PC-3 (cell line): ENCODE data around the gene RC3H1. TPM values are rescaled to one million over a fixed set of nuclear protein-coding genes. Genes with fewer than 3 reads are reported as not detected.
"Not testable (repeated sequence)": the region's sequence is repeated elsewhere in the genome, so short reads cannot be mapped to it uniquely, and the experiment has no call there.

Experiments used
- ATAC-seq: fragments of 200-7000 bp; cut with Tn5 transposase; 2 replicates; pipeline ENCODE4 v1.9.1; 2020; ENCODE audit warnings: mild to moderate bottlenecking, moderate library complexity
- BruUV-seq: library from RNA; stranded (reverse); fragments of 400-500 nt; replicated peaks from 2 replicates; lab custom pipeline; 2021; lab: Mats Ljungman, UMichigan
- CTCF ChIA-PET: fragments of 300-600 bp; sonication (Branson Sonifier 250); formaldehyde crosslinking; loops from one replicate; lab custom pipeline; 2022; ENCODE audit warnings: antibody characterized with exemption; lab: Charles Lee
- POLR2A ChIA-PET: fragments of 300-600 bp; sonication (Branson Sonifier 250); formaldehyde crosslinking; loops from one replicate; lab custom pipeline; 2022; ENCODE audit warnings: antibody characterized with exemption; ENCODE audit not compliant: unreplicated experiment; lab: Charles Lee
- DNase-seq: peaks from one replicate; pipeline ENCODE4 v3.0.0-alpha.2; 2015
- H2AFZ ChIP-seq: fragments of 300-600 bp; sonication (generic); 2 replicates; pipeline ENCODE4 v1.6.0; 2016; ENCODE audit warnings: antibody characterized with exemption, low read length
- H3F3A ChIP-seq: fragments of 300-600 bp; sonication (generic); one replicate; pipeline ENCODE4 v1.6.0; 2017; ENCODE audit warnings: antibody characterized with exemption, low read length, control low read depth, mild to moderate bottlenecking; ENCODE audit not compliant: unreplicated experiment
- H3K27ac ChIP-seq: fragments of 300-600 bp; sonication (generic); 2 replicates; pipeline ENCODE4 v1.5.1; 2016; ENCODE audit warnings: mild to moderate bottlenecking, low read length
- H3K27me3 ChIP-seq: fragments of 300-600 bp; sonication (generic); 2 replicates; pipeline ENCODE4 v1.6.1; 2016; ENCODE audit warnings: low read length, mixed read lengths
- H3K36me3 ChIP-seq: fragments of 300-600 bp; sonication (generic); 2 replicates; pipeline ENCODE4 v1.6.1; 2016; ENCODE audit warnings: low read depth, mixed run types, low read length, mixed read lengths
- H3K4me1 ChIP-seq: fragments of 300-600 bp; sonication (generic); 2 replicates; pipeline ENCODE4 v1.5.1; 2016; ENCODE audit warnings: low read length; ENCODE audit not compliant: insufficient read depth
- H3K4me2 ChIP-seq: fragments of 300-600 bp; sonication (generic); 2 replicates; pipeline ENCODE4 v1.6.0; 2016; ENCODE audit warnings: low read length
- H3K4me3 ChIP-seq: fragments of 300-600 bp; sonication (generic); 2 replicates; pipeline ENCODE4 v1.5.1; 2016; ENCODE audit warnings: mild to moderate bottlenecking, low read length, mixed read lengths
- H3K79me2 ChIP-seq: fragments of 300-600 bp; sonication (generic); 2 replicates; pipeline ENCODE4 v1.6.1; 2017; ENCODE audit warnings: low read length, mixed read lengths
- H3K9ac ChIP-seq: fragments of 300-600 bp; sonication (generic); 2 replicates; pipeline ENCODE4 v1.6.0; 2016; ENCODE audit warnings: mild to moderate bottlenecking, low read length
- H3K9me2 ChIP-seq: fragments of 300-600 bp; sonication (generic); replicated peaks from 2 replicates; pipeline ENCODE4 v1.6.1; 2016; ENCODE audit warnings: mixed run types, low read length, mixed read lengths
- H3K9me3 ChIP-seq: fragments of 300-600 bp; sonication (generic); 2 replicates; pipeline ENCODE4 v1.6.1; 2016; ENCODE audit warnings: low read length, mixed read lengths
- H4K20me1 ChIP-seq: fragments of 300-600 bp; sonication (generic); 2 replicates; pipeline ENCODE4 v1.6.1; 2016; ENCODE audit warnings: low read length, mixed read lengths
- EZH2 ChIP-seq: fragments of 300-600 bp; sonication (generic); IDR thresholded peaks from one replicate; pipeline ENCODE4 v1.6.1; 2017; ENCODE audit warnings: antibody characterized with exemption, mild to moderate bottlenecking, low read length; ENCODE audit not compliant: unreplicated experiment
- EZH2phosphoT487 ChIP-seq: fragments of 300-600 bp; sonication (generic); IDR thresholded peaks from 2 replicates; pipeline ENCODE4 v1.6.1; 2018; ENCODE audit warnings: mild to moderate bottlenecking, antibody characterized with exemption, low read length, borderline replicate concordance
- intact Hi-C: fragments of 100-400 bp; cut with micrococcal nuclease; formaldehyde crosslinking; loops from 2 replicates; pipeline ENCODE4 v1.9.0; 2023
- total RNA-seq: library from RNA; depleted of rRNA; stranded (reverse); fragments of >200 nt; gene quantifications from 2 replicates; pipeline ENCODE4 v1.2.3, GENCODE V29; 2014
- TF ChIP-seq, protein P1 (sequence below): fragments of 300-600 bp; sonication (generic); conservative IDR thresholded peaks from 2 replicates; pipeline ENCODE4 v1.5.1; 2017; ENCODE audit warnings: antibody characterized with exemption, low read depth, mild to moderate bottlenecking, low read length

The RC3H1 gene
- total RNA-seq, 1 experiment from 2014 or later = 7.5 TPM

DNA sequence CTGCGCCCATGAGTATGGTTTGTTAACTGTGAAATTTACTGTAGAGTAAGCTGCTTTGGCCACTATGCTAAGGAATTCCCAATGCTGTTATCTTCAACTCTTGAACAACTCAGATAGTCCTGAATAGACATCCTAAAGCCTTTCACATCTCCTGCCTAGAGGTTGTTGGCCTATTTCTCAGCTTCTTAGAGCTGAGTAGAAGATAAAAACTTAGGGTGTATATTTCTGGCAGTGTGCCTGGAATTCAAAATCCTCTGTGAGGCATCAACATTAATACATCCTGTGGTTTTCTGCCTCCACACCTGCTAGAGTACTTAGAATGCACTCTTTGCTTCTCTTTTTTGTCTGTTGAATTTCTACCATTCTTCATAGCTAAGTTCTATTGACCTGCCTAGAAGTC is 45.8 kb upstream of the RC3H1 start:
- Histone ChIP-seq H3K27ac (no peak overlapping the region), H3K36me3 (no peaks in the 10 kb centered on the region), H4K20me1 (no peaks in the 10 kb centered on the region), H3K79me2 (no peaks in the 10 kb centered on the region), H2AFZ (no peak overlapping the region), H3K4me1 (peaks cover 6% of the 10 kb centered on the region; the same call in 1 of the 2 replicates), H3K9ac (no peak overlapping the region), H3K9me3 (no peaks in the 10 kb centered on the region), H3F3A (no peaks in the 10 kb centered on the region), H3K4me3 (no peak overlapping the region), H3K4me2 (no peak overlapping the region), H3K27me3 (no peaks in the 10 kb centered on the region), H3K9me2 (no peaks in the 10 kb centered on the region)
- TF ChIP-seq EZH2phosphoT487 (no peak), EZH2 (no peak)
- TF ChIP-seq, protein P1, sequence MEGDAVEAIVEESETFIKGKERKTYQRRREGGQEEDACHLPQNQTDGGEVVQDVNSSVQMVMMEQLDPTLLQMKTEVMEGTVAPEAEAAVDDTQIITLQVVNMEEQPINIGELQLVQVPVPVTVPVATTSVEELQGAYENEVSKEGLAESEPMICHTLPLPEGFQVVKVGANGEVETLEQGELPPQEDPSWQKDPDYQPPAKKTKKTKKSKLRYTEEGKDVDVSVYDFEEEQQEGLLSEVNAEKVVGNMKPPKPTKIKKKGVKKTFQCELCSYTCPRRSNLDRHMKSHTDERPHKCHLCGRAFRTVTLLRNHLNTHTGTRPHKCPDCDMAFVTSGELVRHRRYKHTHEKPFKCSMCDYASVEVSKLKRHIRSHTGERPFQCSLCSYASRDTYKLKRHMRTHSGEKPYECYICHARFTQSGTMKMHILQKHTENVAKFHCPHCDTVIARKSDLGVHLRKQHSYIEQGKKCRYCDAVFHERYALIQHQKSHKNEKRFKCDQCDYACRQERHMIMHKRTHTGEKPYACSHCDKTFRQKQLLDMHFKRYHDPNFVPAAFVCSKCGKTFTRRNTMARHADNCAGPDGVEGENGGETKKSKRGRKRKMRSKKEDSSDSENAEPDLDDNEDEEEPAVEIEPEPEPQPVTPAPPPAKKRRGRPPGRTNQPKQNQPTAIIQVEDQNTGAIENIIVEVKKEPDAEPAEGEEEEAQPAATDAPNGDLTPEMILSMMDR = no peak
- DNase-seq (peak; percentile 44), ATAC-seq (peak; percentile 58)
- POLR2A ChIA-PET = no interaction called here
- CTCF ChIA-PET = no interaction called here
- no TSS peak for BruUV-seq
- intact Hi-C loops = no loop called here

- CTCF ChIA-PET = no interaction called here
- no TSS peak for BruUV-seq
- Histone ChIP-seq H3K9ac (no peak overlapping the region), H3K27me3 (no peaks in the 10 kb centered on the region), H3K4me1 (no peaks in the 10 kb centered on the region), H3K36me3 (no peaks in the 10 kb centered on the region), H3K4me3 (no peak overlapping the region), H3K4me2 (no peak overlapping the region), H3K27ac (no peak overlapping the region), H3K9me2 (no peaks in the 10 kb centered on the region), H3K9me3 (no peaks in the 10 kb centered on the region), H3K79me2 (no peaks in the 10 kb centered on the region), H3F3A (no peaks in the 10 kb centered on the region), H2AFZ (no peak overlapping the region), H4K20me1 (no peaks in the 10 kb centered on the region)
- ATAC-seq (no peak), DNase-seq (peak; percentile 43)
- POLR2A ChIA-PET = no interaction called here
- TF ChIP-seq, protein P1 = no peak
- TF ChIP-seq EZH2 (no peak), EZH2phosphoT487 (no peak)
- intact Hi-C loops = no loop called here
These were observed 37.9 kb upstream of the RC3H1 start for GRCh38 chr1:174060090-174060489.

DNA sequence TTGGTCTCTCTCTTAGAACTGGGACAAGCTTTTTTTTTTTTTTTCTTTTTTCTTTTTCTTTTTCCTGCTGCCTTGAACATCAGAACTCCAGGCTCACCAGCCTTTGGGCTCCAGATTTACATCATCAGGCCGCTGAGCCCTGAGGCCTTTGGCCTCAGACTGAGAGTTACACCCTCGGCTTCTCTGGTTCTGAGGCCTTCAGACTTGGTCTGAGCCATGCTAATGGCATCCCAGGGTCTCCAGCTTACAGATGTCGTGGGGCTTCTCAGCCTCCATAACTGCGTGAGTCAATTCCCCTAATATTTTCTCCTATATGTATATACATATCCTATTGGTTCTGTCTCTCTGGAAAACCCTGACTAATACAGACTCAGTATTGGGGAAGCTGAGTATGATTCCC is 36.5 kb upstream of the RC3H1 start:
- no peaks in the 10 kb centered on the region for H3K27me3 ChIP-seq
- H3K79me2 ChIP-seq = no peaks in the 10 kb centered on the region
- POLR2A ChIA-PET = no interaction called here
- DNase-seq (no peak), ATAC-seq (no peak)
- no peaks in the 10 kb centered on the region for H3K4me1 ChIP-seq
- H3K9me3 ChIP-seq = no peaks in the 10 kb centered on the region
- H2AFZ ChIP-seq = no peak overlapping the region
- no peaks in the 10 kb centered on the region for H3K36me3 ChIP-seq
- no peak overlapping the region for H3K4me3 ChIP-seq
- CTCF ChIA-PET = no interaction called here
- H3K27ac ChIP-seq = no peak overlapping the region
- intact Hi-C loops = no loop called here
- TF ChIP-seq EZH2 = no peak
- TF ChIP-seq EZH2phosphoT487 = no peak
- TF ChIP-seq, protein P1 = no peak
- no peaks in the 10 kb centered on the region for H4K20me1 ChIP-seq
- BruUV-seq = no TSS peak
- H3K4me2 ChIP-seq = no peak overlapping the region
- H3F3A ChIP-seq = no peaks in the 10 kb centered on the region
- no peaks in the 10 kb centered on the region for H3K9me2 ChIP-seq
- no peak overlapping the region for H3K9ac ChIP-seq

DNA sequence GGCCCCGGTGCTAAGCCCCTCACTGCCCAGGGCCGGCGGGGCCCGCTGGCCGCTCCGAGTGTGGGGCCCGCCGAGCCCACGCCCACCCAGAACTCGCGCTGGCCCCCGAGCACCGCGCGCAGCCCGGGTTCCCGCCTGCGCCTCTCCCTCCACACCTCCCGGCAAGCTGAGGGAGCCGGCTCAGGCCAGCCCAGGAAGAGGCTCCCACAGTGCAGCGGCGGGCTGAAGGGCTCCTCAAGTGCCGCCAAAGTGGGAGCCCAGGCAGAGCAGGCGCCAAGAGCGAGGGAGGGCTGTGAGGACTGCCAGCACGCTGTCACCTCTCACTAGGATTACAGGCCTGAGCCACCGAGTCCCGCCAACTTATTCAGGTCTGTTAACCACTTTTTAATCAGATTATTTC is 34.5 kb upstream of the RC3H1 start:
- ATAC-seq, intact Hi-C loops: not testable (repeated sequence)

More for the DNA sequence above, 34.5 kb upstream of the RC3H1 start:
- H2AFZ ChIP-seq, H4K20me1 ChIP-seq, BruUV-seq, H3K79me2 ChIP-seq, H3K9me3 ChIP-seq, H3K4me2 ChIP-seq, DNase-seq, H3F3A ChIP-seq, CTCF ChIA-PET, H3K9ac ChIP-seq, H3K4me1 ChIP-seq, POLR2A ChIA-PET, H3K27ac ChIP-seq, H3K27me3 ChIP-seq, H3K36me3 ChIP-seq, H3K4me3 ChIP-seq, H3K9me2 ChIP-seq: not testable (repeated sequence)
